GM12892 (cell line): Measurements from ENCODE around the gene SLC35D2.
A peak's percentile ranks its signal among the peaks of the same experiment; 100 is the strongest.

ENCODE experiments used
- DNase-seq: peaks from one replicate; pipeline ENCODE4 v3.0.0; 2011; ENCODE audit not compliant: insufficient read length
- FAIRE-seq: peaks from 2 replicates; lab custom pipeline; 2011; peaks lifted over from hg19 to GRCh38; lab: Jason Lieb, UNC
- POLR2A ChIP-seq: IDR thresholded peaks from 2 replicates; pipeline ENCODE4 v1.6.1; 2011; ENCODE audit warnings: low read depth, low read length, control low read depth
- POLR2AphosphoS5 ChIP-seq: IDR thresholded peaks from 2 replicates; pipeline ENCODE4 v1.6.1; 2011; ENCODE audit warnings: low read depth, low read length, control low read depth
- TAF1 ChIP-seq: IDR thresholded peaks from 2 replicates; pipeline ENCODE4 v1.6.1; 2011; ENCODE audit warnings: low read depth, mild to moderate bottlenecking, control low read depth, low read length, borderline replicate concordance

SLC35D2 gene

GRCh38 chr9:96417661-96418082 is 34.2 kb upstream of the SLC35D2 start:
- FAIRE-seq: no peak
- DNase-seq: no peak
- no peak for TF ChIP-seq POLR2A
- TF ChIP-seq TAF1: no peak
- TF ChIP-seq POLR2AphosphoS5: no peak

DNA sequence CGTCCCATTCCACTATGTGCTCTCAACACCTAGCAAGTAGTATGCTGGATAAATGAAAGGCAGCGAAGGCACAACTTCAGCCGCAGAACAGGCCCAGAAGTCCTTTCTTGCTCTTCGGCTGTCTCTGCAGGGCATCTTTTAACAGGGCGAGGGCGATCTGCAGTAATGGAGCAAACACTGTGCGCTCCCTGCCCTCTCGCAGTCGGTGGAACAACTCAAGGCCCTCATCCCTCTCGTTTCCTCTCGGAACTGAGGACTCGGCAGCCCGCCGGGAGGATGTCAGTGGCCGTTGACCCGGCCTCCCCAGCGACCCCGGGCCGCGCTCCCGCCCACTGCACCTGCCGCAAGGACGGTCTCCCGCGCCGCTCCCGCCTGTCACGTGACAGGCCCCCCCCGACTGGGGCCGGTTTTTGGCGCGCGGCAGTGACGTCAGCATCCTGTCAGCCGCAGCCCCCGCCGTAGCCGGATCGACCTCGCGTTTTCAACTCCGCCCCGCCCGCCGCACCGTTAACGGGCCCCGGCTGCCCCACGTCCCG is 33.6 kb upstream of the SLC35D2 start:
- TF ChIP-seq TAF1 (0 out of 2 replicates have a peak, but pooled peaks have one; percentile 44), POLR2A (peak; percentile 65), POLR2AphosphoS5 (peak; percentile 52; the same call in 1 of the 2 replicates)
- peak; percentile 84 for FAIRE-seq
- peak; percentile 84 for DNase-seq

DNA sequence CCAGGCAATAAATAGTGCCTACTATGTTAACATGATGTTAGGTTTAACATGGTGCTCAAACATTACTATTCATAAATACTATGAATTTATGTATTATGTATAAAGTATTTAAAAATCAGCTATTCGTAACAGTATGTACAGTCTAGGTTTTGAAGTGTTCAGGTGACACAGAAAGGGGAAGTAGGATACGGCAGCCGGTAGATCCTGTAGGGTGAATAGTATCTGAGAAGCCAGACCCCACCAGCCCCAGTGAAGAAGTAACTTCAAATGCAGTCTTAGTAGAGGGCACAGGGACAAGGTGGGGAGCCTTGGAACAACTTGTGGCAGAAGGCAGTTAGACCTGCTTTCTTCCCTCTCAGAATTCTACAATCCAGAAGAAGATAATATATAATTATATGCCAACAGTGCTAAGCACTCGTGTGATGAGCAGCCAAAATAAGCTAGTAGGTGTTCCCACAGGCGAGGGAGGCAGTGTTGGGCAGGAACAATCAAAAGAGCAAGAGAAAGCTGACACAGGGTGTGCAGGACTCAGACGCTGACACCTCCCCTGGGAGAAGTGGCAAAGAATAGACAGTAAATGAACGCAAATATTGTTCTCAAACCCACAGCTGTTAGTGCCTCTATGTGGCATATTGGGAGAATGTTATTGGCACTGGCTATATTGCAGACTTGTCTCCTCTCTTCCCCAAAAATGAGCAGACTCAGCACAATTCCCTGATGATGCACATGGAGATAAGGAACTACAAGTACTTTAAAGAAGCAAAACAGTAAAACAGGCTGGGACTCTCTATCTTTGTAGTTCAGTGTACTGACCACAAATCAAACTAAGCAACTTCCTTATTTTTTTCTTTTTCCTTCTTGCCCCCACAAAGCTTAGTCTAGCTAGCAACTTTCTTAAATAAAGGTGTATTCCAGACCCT is 30.1 kb upstream of the SLC35D2 start:
- FAIRE-seq (peak; percentile 48), DNase-seq (no peak)

GRCh38 chr9:96412174-96412913 is 28.8 kb upstream of the SLC35D2 start:
- TF ChIP-seq POLR2A (no peak), POLR2AphosphoS5 (no peak), TAF1 (no peak)
- DNase-seq: no peak
- no peak for FAIRE-seq

More for the DNA sequence above, 30.1 kb upstream of the SLC35D2 start:
- TF ChIP-seq POLR2AphosphoS5 (no peak), POLR2A (no peak), TAF1 (no peak)

DNA sequence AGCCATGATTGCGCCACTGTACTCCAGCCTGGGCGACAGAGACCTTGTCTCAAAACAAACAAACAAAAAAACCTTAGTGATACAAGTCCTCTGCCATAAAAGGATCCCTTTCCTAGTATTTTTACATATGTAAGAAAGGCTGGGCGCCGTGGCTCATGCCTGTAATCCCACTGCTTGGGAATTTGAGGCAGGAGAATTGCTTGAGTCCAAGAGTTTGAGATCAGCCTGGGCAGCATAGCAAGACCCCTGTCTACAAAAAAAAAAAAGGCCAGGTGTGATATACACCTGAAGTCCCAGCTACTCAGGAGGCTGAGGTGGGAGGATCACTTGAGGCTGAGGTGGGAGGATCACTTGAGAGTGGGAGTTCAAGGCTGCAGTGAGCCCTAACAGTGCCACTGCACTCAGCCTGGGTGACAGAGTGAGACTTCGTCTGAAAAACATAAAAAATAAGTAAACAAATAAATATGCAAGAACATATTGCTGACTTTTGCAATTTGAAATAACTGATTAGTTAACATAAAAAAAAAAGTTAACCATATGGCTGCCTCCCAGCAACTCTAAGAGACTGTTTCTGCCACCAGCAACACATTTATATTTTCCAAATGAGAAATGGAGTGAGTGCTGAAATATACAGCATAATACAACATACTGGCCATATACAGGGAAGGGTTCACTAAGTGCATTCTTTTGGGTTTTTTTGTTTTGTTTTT is 27.8 kb upstream of the SLC35D2 start:
- TF ChIP-seq POLR2A (no peak), TAF1 (no peak), POLR2AphosphoS5 (no peak)
- FAIRE-seq: no peak
- DNase-seq: no peak

DNA sequence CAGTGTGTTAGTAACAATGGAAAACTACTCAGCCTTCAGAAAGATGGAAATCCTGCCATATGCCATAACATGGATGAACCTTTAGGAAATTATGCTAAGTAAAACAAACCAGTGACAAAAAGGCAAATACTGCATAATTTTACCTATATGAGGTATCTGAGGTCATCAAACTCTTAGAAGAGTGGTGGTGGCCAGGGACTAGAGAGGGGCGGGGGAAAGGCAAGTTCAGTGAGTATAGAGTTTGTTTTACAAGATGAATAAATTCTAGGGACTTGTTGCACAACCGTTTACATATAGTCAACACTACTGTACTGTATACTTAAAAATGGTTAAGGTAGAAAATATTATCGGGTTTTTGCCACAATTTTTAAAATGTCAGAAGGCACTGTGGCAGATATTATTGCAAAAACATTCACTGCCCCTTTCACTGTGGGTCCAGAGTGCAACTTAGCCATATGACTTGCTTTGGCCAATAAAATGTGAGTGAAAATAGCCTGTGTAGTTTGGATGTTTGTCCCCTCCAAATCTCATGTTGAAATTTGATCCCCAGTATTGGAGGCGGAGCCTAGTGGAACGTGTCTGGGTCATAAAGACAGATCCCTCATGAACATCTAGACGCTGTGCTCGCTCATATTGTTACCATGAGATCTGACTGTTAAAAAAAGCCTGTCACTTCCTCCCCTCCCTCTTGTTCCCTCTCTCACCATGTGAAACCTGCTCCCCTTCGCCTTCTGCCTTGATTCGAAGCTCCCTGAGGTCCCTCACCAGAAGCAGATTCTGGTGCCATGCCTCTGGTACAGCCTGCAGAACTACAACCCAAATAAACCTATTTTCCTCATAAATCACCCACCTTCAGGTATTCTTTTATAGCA is 25.1 kb upstream of the SLC35D2 start:
- FAIRE-seq: no peak
- TF ChIP-seq POLR2AphosphoS5 (no peak), POLR2A (0 out of 2 replicates have a peak, but pooled peaks have one; percentile 10)
- DNase-seq: no peak

- no peak for DNase-seq
- FAIRE-seq: peak; percentile 9
- no peak for TF ChIP-seq POLR2A
- TF ChIP-seq TAF1: no peak
- TF ChIP-seq POLR2AphosphoS5: no peak
Measured at GRCh38 chr9:96400132-96400910, 16.8 kb upstream of the SLC35D2 start.

GRCh38 chr9:96399325-96399633 is 15.8 kb upstream of the SLC35D2 start:
- no peak for DNase-seq
- FAIRE-seq: peak; percentile 38
- TF ChIP-seq TAF1 (no peak), POLR2A (no peak), POLR2AphosphoS5 (no peak)

DNA sequence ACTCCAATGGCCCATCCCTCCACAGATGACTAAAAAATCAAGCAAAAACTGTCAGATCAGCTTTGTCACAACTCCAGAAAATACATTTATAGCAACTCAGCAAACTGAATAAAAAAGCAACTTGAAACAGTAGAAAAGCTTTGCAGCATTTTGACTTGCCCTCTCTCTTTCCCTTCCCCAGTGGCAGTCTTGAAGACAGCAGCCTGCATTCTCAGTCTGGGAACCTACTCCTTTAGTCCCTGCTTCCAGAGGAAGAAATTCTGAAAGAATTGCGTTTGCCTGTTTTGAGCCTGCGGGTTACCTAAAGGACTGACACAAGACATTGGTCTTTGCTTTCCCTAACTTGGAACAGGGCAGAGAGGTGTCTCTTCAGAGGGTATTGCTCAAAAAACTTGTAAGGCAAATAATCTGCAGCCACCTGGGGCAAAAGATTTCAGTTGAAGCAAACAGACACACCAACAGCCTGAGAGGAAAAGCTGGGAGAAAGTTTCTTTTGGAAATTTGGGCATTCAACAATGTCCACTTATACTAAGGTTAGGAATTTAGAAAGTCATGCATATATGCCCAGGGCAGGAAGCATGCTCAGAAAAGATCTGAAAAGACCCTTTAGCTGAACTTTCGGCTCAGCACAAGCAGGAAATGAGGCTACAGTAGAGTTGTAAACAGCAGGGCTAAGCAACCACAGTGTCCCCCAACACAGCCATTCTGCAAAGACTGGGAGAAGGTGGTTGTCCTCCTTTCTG is 15.2 kb upstream of the SLC35D2 start:
- DNase-seq (no peak), FAIRE-seq (peak; percentile 5)
- TF ChIP-seq POLR2A: no peak
- no peak for TF ChIP-seq TAF1
